HL-60/S4 treated with retinoic acid at 250 ng/mL for 4 days and 3 days (cell line): ENCODE data around the gene IKZF3.
"Not testable (repeated sequence)": the region's sequence is repeated elsewhere in the genome, so short reads cannot be mapped to it uniquely, and the experiment has no call there.

Source experiments
- in situ Hi-C: fragments of 300-500 bp; cut with MboI; formaldehyde crosslinking; loops from 2 replicates; pipeline ENCODE4 v1.7.0; 2022; ENCODE audit warnings: low sequenced_read_pairs

IKZF3 gene

GRCh38 chr17:39757176-39757662, 106.9 kb downstream of the IKZF3 start:
- in situ Hi-C loops, result no loop called here

- in situ Hi-C loops, result no loop called here
Measured at GRCh38 chr17:39756380-39757079, 107.6 kb downstream of the IKZF3 start.

GRCh38 chr17:39755554-39756379, 108.3 kb downstream of the IKZF3 start:
- in situ Hi-C loops, result no loop called here

GRCh38 chr17:39754958-39755553, 109.1 kb downstream of the IKZF3 start:
- in situ Hi-C loops, result no loop called here

GRCh38 chr17:39754161-39754957, 109.8 kb downstream of the IKZF3 start:
- in situ Hi-C loops, result no loop called here

GRCh38 chr17:39753514-39754160, 110.5 kb downstream of the IKZF3 start:
- in situ Hi-C loops, result no loop called here

- in situ Hi-C loops, result no loop called here
Measured at GRCh38 chr17:39752241-39752881, 111.8 kb downstream of the IKZF3 start.

- in situ Hi-C loops, result no loop called here
Measured at GRCh38 chr17:39751637-39752036, 112.5 kb downstream of the IKZF3 start.

GRCh38 chr17:39751016-39751543, 113.0 kb downstream of the IKZF3 start:
- in situ Hi-C loops, result no loop called here

- in situ Hi-C loops, result no loop called here
Measured at GRCh38 chr17:39750131-39751015, 113.7 kb downstream of the IKZF3 start.

- in situ Hi-C loops, result not testable (repeated sequence)
Measured at GRCh38 chr17:39748444-39749034, 115.6 kb downstream of the IKZF3 start.

- in situ Hi-C loops, result no loop called here
Measured at GRCh38 chr17:39747745-39748144, 116.4 kb downstream of the IKZF3 start.

- in situ Hi-C loops, result no loop called here
Measured at GRCh38 chr17:39746145-39746461, 118.0 kb downstream of the IKZF3 start.

GRCh38 chr17:39745335-39746144, 118.6 kb downstream of the IKZF3 start:
- in situ Hi-C loops, result no loop called here

- in situ Hi-C loops, result no loop called here
Measured at GRCh38 chr17:39744836-39745215, 119.3 kb downstream of the IKZF3 start.

GRCh38 chr17:39744075-39744835, 119.9 kb downstream of the IKZF3 start:
- in situ Hi-C loops, result no loop called here

GRCh38 chr17:39742856-39743436, 121.2 kb downstream of the IKZF3 start:
- in situ Hi-C loops, result no loop called here
